Parathyroid adenoma (tissue), 2 donors: ENCODE measurements around the gene IL17RE.
"Not testable (repeated sequence)": the region's sequence is repeated elsewhere in the genome, so short reads cannot be mapped to it uniquely, and the experiment has no call there.

Source experiments
- H2AFZ ChIP-seq: fragments of 300-600 bp; sonication (generic); one replicate; pipeline ENCODE4 v1.7.0; 2017; ENCODE audit warnings: antibody characterized with exemption, mild to moderate bottlenecking
- H3K27ac ChIP-seq: fragments of 300-600 bp; sonication (generic); one replicate; pipeline ENCODE4 v1.7.0; 2017
- H3K27me3 ChIP-seq: fragments of 300-600 bp; sonication (generic); one replicate; pipeline ENCODE4 v1.7.0; 2017; ENCODE audit warnings: low read length; ENCODE audit not compliant: control insufficient read depth, insufficient read depth
- H3K36me3 ChIP-seq: fragments of 300-600 bp; sonication (generic); one replicate; pipeline ENCODE4 v1.7.0; 2017; ENCODE audit warnings: low read length; ENCODE audit not compliant: control insufficient read depth, insufficient read depth
- H3K4me1 ChIP-seq: fragments of 300-600 bp; sonication (generic); one replicate; pipeline ENCODE4 v1.7.0; 2017; ENCODE audit warnings: control low read depth
- H3K4me2 ChIP-seq: fragments of 300-600 bp; sonication (generic); one replicate; pipeline ENCODE4 v1.7.0; 2017; ENCODE audit warnings: low read length
- H3K4me3 ChIP-seq: fragments of 300-600 bp; sonication (generic); one replicate; pipeline ENCODE4 v1.7.0; 2017; ENCODE audit warnings: low read depth, low read length
- H3K79me2 ChIP-seq: fragments of 300-600 bp; sonication (generic); one replicate; pipeline ENCODE4 v1.7.0; 2017; ENCODE audit warnings: control low read depth
- H3K9ac ChIP-seq: fragments of 300-600 bp; sonication (generic); one replicate; pipeline ENCODE4 v1.7.0; 2017; ENCODE audit warnings: mild to moderate bottlenecking
- H3K9me3 ChIP-seq: fragments of 300-600 bp; sonication (generic); one replicate; pipeline ENCODE4 v1.7.0; 2017; ENCODE audit warnings: low read length; ENCODE audit not compliant: control insufficient read depth
- CTCF ChIP-seq: fragments of 300-600 bp; sonication (generic); IDR thresholded peaks from one replicate; pipeline ENCODE4 v1.7.0; 2017; ENCODE audit warnings: antibody characterized with exemption, mild to moderate bottlenecking
- donor health status: primary hyperparathyroidism.

The IL17RE gene

GRCh38 chr3:9902372-9903237, at the start of gene IL17RE:
Gene IL17RE, plus strand, starts transcription at chr3:9902848. Its CDS starts 85 bp downstream, at chr3:9902933.
- Histone ChIP-seq H3K27ac (no peak within 1 kb of the TSS), H3K27me3 (no peaks in the 10 kb centered on the region), H3K36me3 (no peaks in the 10 kb centered on the region), H3K4me3 (peak within 1 kb of the TSS; percentile 60), H3K9ac (no peak within 1 kb of the TSS), H3K4me1 (no peaks in the 10 kb centered on the region), H3K4me2 (peak within 1 kb of the TSS; percentile 65), H2AFZ (no peak within 1 kb of the TSS), H3K79me2 (peaks cover 5% of the 10 kb centered on the region), H3K9me3 (no peaks in the 10 kb centered on the region)
- no peak for TF ChIP-seq CTCF

GRCh38 chr3:9854291-9854940, 48.2 kb upstream of the IL17RE start:
- H3K9me3 ChIP-seq, H3K36me3 ChIP-seq, H3K27ac ChIP-seq: not testable (repeated sequence)

GRCh38 chr3:9855594-9855993, 47.1 kb upstream of the IL17RE start:
- H3K9me3 ChIP-seq = no peaks in the 10 kb centered on the region
- H3K4me1 ChIP-seq = no peaks in the 10 kb centered on the region
- no peak overlapping the region for H2AFZ ChIP-seq
- no peak for TF ChIP-seq CTCF
- H3K36me3 ChIP-seq = no peaks in the 10 kb centered on the region
- H3K27me3 ChIP-seq = no peaks in the 10 kb centered on the region
- no peak overlapping the region for H3K9ac ChIP-seq
- no peak overlapping the region for H3K4me3 ChIP-seq
- H3K79me2 ChIP-seq = no peaks in the 10 kb centered on the region
- H3K27ac ChIP-seq = no peak overlapping the region
- H3K4me2 ChIP-seq = no peak overlapping the region

More at GRCh38 chr3:9854291-9854940, 48.2 kb upstream of the IL17RE start:
- not testable (repeated sequence) for H3K79me2 ChIP-seq, H3K9ac ChIP-seq, H2AFZ ChIP-seq, H3K4me3 ChIP-seq, H3K4me1 ChIP-seq, H3K27me3 ChIP-seq, H3K4me2 ChIP-seq

- Histone ChIP-seq H3K4me2 (no peak overlapping the region), H3K27ac (no peak overlapping the region), H3K9ac (no peak overlapping the region), H3K4me1 (no peaks in the 10 kb centered on the region), H3K4me3 (no peak overlapping the region), H3K36me3 (no peaks in the 10 kb centered on the region), H3K9me3 (no peaks in the 10 kb centered on the region), H2AFZ (no peak overlapping the region), H3K79me2 (no peaks in the 10 kb centered on the region), H3K27me3 (no peaks in the 10 kb centered on the region)
- TF ChIP-seq CTCF = no peak
These were observed 43.1 kb upstream of the IL17RE start for GRCh38 chr3:9859530-9860025.

- no peak overlapping the region for H3K4me2 ChIP-seq
- H3K27me3 ChIP-seq = no peaks in the 10 kb centered on the region
- no peak for TF ChIP-seq CTCF
- H3K79me2 ChIP-seq = no peaks in the 10 kb centered on the region
- no peak overlapping the region for H3K4me3 ChIP-seq
- no peaks in the 10 kb centered on the region for H3K36me3 ChIP-seq
- no peaks in the 10 kb centered on the region for H3K9me3 ChIP-seq
- H3K4me1 ChIP-seq = no peaks in the 10 kb centered on the region
- no peak overlapping the region for H3K9ac ChIP-seq
- H3K27ac ChIP-seq = no peak overlapping the region
- no peak overlapping the region for H2AFZ ChIP-seq
These were observed 41.4 kb upstream of the IL17RE start for GRCh38 chr3:9861201-9861600.
